Activated T-cell treated with anti-CD3 and anti-CD28 coated beads, Interleukin-2, amount 50 U/mL, for 72 hours (primary cell): ENCODE data around the gene MOCS1. TPM values are rescaled to one million over a fixed set of nuclear protein-coding genes. Genes with fewer than 3 reads are reported as not detected.

Experiments
- ATAC-seq, 2 donors: fragments of 150-1000 bp; cut with Tn5 transposase; replicated peaks in 1 of 2; 2 replicates each; pipeline ENCODE4 v1.10.0; 2021; ENCODE audit warnings: moderate library complexity in 2 of 2, mild to moderate bottlenecking in 1 of 2
- DNase-seq, 2 donors: peaks; one replicate each; pipeline ENCODE4 v3.0.0; 2021 to 2022; ENCODE audit warnings: mixed read lengths in 1 of 2
- H3K27ac Mint-ChIP-seq: one replicate; pipeline ENCODE4 v1.8.0; 2022; ENCODE audit warnings: mild to moderate bottlenecking, moderate library complexity, mixed read lengths
- H3K27me3 Mint-ChIP-seq: one replicate; pipeline ENCODE4 v1.8.0; 2022; ENCODE audit warnings: low read depth, mixed read lengths
- H3K36me3 Mint-ChIP-seq, 2 donors: one replicate each; pipeline ENCODE4 v1.8.0; 2022; ENCODE audit warnings: mixed read lengths in 2 of 2, mild to moderate bottlenecking in 1 of 2; ENCODE audit not compliant: insufficient read depth in 2 of 2
- H3K4me1 Mint-ChIP-seq: one replicate; pipeline ENCODE4 v1.8.0; 2022; ENCODE audit warnings: low read depth, mixed read lengths
- H3K4me3 Mint-ChIP-seq, 2 donors: one replicate each; pipeline ENCODE4 v1.8.0; 2022; ENCODE audit warnings: mild to moderate bottlenecking in 2 of 2, mixed read lengths in 2 of 2, moderate library complexity in 2 of 2
- H3K9me3 Mint-ChIP-seq, 2 donors: one replicate each; pipeline ENCODE4 v1.8.0; 2022; ENCODE audit warnings: mixed read lengths in 2 of 2
- total RNA-seq, 2 donors: library from RNA; stranded (reverse); gene quantifications; one replicate each; pipeline ENCODE4 v1.2.3, GENCODE V29; 2022

MOCS1 gene
- total RNA-seq, 2 donors from 2014 or later, result 1.4 to 2.6 TPM

- DNase-seq, result no peak
- Mint-ChIP-seq H3K9me3 (no peaks in the 10 kb centered on the region), H3K27me3 (no peaks in the 10 kb centered on the region), H3K4me3 (no peak overlapping the region), H3K4me1 (no peaks in the 10 kb centered on the region), H3K36me3 (no peaks in the 10 kb centered on the region), H3K27ac (no peak overlapping the region)
- no peak for ATAC-seq
Measured at GRCh38 chr6:39887692-39888450, 46.4 kb downstream of the MOCS1 start.

- H3K36me3 Mint-ChIP-seq, result no peaks in the 10 kb centered on the region
- H3K4me1 Mint-ChIP-seq, result no peaks in the 10 kb centered on the region
- H3K9me3 Mint-ChIP-seq, result no peaks in the 10 kb centered on the region
- no peaks in the 10 kb centered on the region for H3K27me3 Mint-ChIP-seq
- ATAC-seq (no peak), DNase-seq (no peak)
- H3K4me3 Mint-ChIP-seq, result no peak overlapping the region
- no peak overlapping the region for H3K27ac Mint-ChIP-seq
Measured at GRCh38 chr6:39886871-39887270, 47.4 kb downstream of the MOCS1 start.

GRCh38 chr6:39885691-39886090, 48.6 kb downstream of the MOCS1 start:
- Mint-ChIP-seq H3K4me3 (no peak overlapping the region), H3K9me3 (no peaks in the 10 kb centered on the region), H3K27ac (no peak overlapping the region), H3K36me3 (no peaks in the 10 kb centered on the region), H3K27me3 (no peaks in the 10 kb centered on the region), H3K4me1 (no peaks in the 10 kb centered on the region)
- DNase-seq (no peak), ATAC-seq (no peak)

DNA sequence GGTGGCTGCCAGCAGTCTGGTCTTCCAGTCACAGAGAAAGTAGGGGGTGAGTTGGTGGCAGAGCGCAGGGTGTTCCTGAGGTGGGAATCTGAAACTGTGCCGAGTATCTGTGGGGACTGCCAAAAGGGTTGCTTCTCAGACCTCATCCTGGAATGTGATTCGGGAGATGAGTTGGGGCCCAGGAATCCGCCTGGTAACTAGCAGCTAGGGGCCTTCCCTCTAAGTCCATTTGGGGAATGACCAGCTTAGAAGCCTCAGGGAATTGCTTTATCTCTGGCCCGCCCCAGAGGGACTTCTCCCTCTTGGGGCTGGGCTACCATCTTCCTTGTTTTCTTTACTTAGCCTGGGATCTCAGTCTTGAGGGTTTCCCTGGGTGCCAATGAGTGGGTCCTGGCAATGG, 49.6 kb downstream of the MOCS1 start:
- DNase-seq, result no peak

DNA sequence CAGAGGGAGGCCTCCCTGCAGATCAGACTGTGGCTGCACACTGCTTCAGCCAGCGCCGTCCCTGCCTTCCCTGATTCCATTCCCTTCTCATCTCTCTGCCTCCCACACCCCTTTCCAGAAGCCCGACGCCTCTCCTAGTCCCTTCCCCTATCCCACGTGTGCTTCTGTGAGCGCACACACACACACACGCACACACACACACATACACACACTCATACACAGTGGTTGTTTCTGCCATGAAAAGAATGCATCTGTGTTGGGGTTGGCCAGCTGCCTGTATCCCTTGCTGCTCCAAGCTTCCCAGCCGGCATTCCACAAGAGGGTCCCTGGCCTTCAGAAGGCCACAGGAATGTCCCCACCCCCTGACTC, 51.7 kb downstream of the MOCS1 start:
- no peaks in the 10 kb centered on the region for H3K9me3 Mint-ChIP-seq
- no peaks in the 10 kb centered on the region for H3K27me3 Mint-ChIP-seq
- no peak overlapping the region for H3K27ac Mint-ChIP-seq
- no peaks in the 10 kb centered on the region for H3K36me3 Mint-ChIP-seq
- H3K4me3 Mint-ChIP-seq, result no peak overlapping the region
- DNase-seq, result no peak
- no peak for ATAC-seq
- H3K4me1 Mint-ChIP-seq, result no peaks in the 10 kb centered on the region

More for the DNA sequence above, 49.6 kb downstream of the MOCS1 start:
- Mint-ChIP-seq H3K4me1 (no peaks in the 10 kb centered on the region), H3K4me3 (no peak overlapping the region), H3K9me3 (no peaks in the 10 kb centered on the region), H3K36me3 (no peaks in the 10 kb centered on the region), H3K27ac (no peak overlapping the region), H3K27me3 (no peaks in the 10 kb centered on the region)
- no peak for ATAC-seq

GRCh38 chr6:39881851-39882530, 52.3 kb downstream of the MOCS1 start:
- DNase-seq, result no peak
- Mint-ChIP-seq H3K4me3 (no peak overlapping the region), H3K4me1 (no peaks in the 10 kb centered on the region), H3K27me3 (peaks cover 3% of the 10 kb centered on the region), H3K27ac (no peak overlapping the region), H3K9me3 (no peaks in the 10 kb centered on the region), H3K36me3 (no peaks in the 10 kb centered on the region)
- ATAC-seq, result no peak

DNA sequence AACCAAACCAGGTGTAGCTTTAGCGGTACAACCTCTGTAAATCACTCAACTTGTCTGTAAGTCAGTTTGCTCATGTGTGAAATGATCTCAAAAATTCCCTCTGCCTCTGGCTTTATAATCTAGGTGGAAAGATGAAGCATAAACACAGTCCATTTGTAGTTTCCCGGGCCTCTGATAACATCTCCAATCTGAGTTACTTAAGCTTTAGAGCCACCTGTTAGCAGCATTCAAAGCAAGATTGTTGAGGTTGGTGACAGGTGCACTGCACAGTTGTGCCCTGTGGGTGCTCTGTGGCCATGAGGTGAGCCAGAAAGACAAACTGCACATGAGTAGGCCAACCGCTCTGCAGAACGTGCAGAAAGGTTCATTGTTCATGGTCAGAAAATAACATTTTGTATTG, 53.7 kb downstream of the MOCS1 start:
- no peaks in the 10 kb centered on the region for H3K4me1 Mint-ChIP-seq
- no peak for DNase-seq
- H3K9me3 Mint-ChIP-seq, result no peaks in the 10 kb centered on the region
- H3K27me3 Mint-ChIP-seq, result peaks cover 8% of the 10 kb centered on the region
- H3K36me3 Mint-ChIP-seq, result no peaks in the 10 kb centered on the region
- no peak overlapping the region for H3K4me3 Mint-ChIP-seq
- no peak overlapping the region for H3K27ac Mint-ChIP-seq
- ATAC-seq, result no peak

GRCh38 chr6:39879535-39879934, 54.7 kb downstream of the MOCS1 start:
- Mint-ChIP-seq H3K9me3 (no peaks in the 10 kb centered on the region), H3K4me3 (no peak overlapping the region), H3K36me3 (no peaks in the 10 kb centered on the region), H3K27ac (no peak overlapping the region), H3K4me1 (no peaks in the 10 kb centered on the region), H3K27me3 (peaks cover 11% of the 10 kb centered on the region)
- no peak for DNase-seq
- no peak for ATAC-seq

GRCh38 chr6:39876826-39877225, 57.4 kb downstream of the MOCS1 start:
- Mint-ChIP-seq H3K27me3 (peaks cover 26% of the 10 kb centered on the region), H3K9me3 (no peaks in the 10 kb centered on the region), H3K4me3 (no peak overlapping the region), H3K27ac (no peak overlapping the region), H3K36me3 (no peaks in the 10 kb centered on the region), H3K4me1 (no peaks in the 10 kb centered on the region)
- no peak for DNase-seq
- no peak for ATAC-seq

GRCh38 chr6:39876111-39876510, 58.2 kb downstream of the MOCS1 start:
- DNase-seq (no peak), ATAC-seq (no peak)
- H3K27ac Mint-ChIP-seq, result no peak overlapping the region
- H3K27me3 Mint-ChIP-seq, result peaks cover 26% of the 10 kb centered on the region
- H3K36me3 Mint-ChIP-seq, result no peaks in the 10 kb centered on the region
- H3K9me3 Mint-ChIP-seq, result no peaks in the 10 kb centered on the region
- no peak overlapping the region for H3K4me3 Mint-ChIP-seq
- H3K4me1 Mint-ChIP-seq, result no peaks in the 10 kb centered on the region

DNA sequence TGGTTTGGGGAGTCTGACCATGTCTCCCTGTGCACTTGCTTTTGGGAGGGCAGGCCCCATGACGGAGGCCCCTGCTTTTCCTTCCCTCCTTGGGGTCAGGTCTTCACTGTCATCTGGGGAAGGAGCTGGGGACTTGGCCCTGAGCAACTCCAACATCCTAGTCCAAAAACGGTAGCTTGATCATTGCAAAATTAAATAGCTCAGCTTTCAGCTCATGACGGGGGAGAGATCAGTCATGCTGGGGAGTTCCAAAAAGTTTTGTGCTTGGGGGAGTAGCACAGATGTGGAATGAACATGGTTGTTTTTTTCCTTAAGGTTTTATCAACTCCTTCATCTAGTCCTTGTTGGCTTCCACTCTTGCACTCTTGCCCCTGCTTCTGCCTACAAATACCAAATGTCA, 60.8 kb downstream of the MOCS1 start:
- DNase-seq (no peak), ATAC-seq (no peak)
- H3K4me3 Mint-ChIP-seq, result no peak overlapping the region
- no peaks in the 10 kb centered on the region for H3K36me3 Mint-ChIP-seq
- no peak overlapping the region for H3K27ac Mint-ChIP-seq
- H3K4me1 Mint-ChIP-seq, result no peaks in the 10 kb centered on the region
- H3K27me3 Mint-ChIP-seq, result peaks cover 26% of the 10 kb centered on the region
- H3K9me3 Mint-ChIP-seq, result no peaks in the 10 kb centered on the region

GRCh38 chr6:39870950-39871349, 63.3 kb downstream of the MOCS1 start:
- H3K27ac Mint-ChIP-seq, result no peak overlapping the region
- H3K4me1 Mint-ChIP-seq, result no peaks in the 10 kb centered on the region
- H3K36me3 Mint-ChIP-seq, result no peaks in the 10 kb centered on the region
- H3K27me3 Mint-ChIP-seq, result peaks cover 18% of the 10 kb centered on the region
- no peak overlapping the region for H3K4me3 Mint-ChIP-seq
- ATAC-seq, result no peak
- no peaks in the 10 kb centered on the region for H3K9me3 Mint-ChIP-seq
- no peak for DNase-seq

- no peaks in the 10 kb centered on the region for H3K36me3 Mint-ChIP-seq
- DNase-seq (no peak), ATAC-seq (no peak)
- H3K9me3 Mint-ChIP-seq, result no peaks in the 10 kb centered on the region
- H3K27me3 Mint-ChIP-seq, result peaks cover 7% of the 10 kb centered on the region
- no peak overlapping the region for H3K4me3 Mint-ChIP-seq
- H3K27ac Mint-ChIP-seq, result no peak overlapping the region
- no peaks in the 10 kb centered on the region for H3K4me1 Mint-ChIP-seq
Measured at GRCh38 chr6:39867592-39867991, 66.7 kb downstream of the MOCS1 start.
